ENCODE data around the gene LRCH1. TPM values are rescaled to one million over a fixed set of nuclear protein-coding genes. Genes with fewer than 3 reads are reported as not detected.

LRCH1 gene
- total RNA-seq, 1 experiment from 2014 or later, result 2.9 TPM

GRCh38 chr13:46535825-46536224 is 17.1 kb upstream of the LRCH1 start:
- no peak for DNase-seq (ENCODE audit: low read depth)

- DNase-seq (ENCODE audit: low read depth), result no peak
These were observed 16.6 kb upstream of the LRCH1 start for GRCh38 chr13:46536341-46536740.

GRCh38 chr13:46539231-46539630 is 13.7 kb upstream of the LRCH1 start:
- no peak for DNase-seq (ENCODE audit: low read depth)

- no peak for DNase-seq (ENCODE audit: low read depth)
These were observed 11.8 kb upstream of the LRCH1 start for GRCh38 chr13:46541210-46541609.

- no peak for DNase-seq (ENCODE audit: low read depth)
These were observed 10.1 kb upstream of the LRCH1 start for GRCh38 chr13:46542833-46543232.

- DNase-seq (ENCODE audit: low read depth), result no peak
These were observed 9.7 kb upstream of the LRCH1 start for GRCh38 chr13:46543287-46543686.

- no peak for DNase-seq (ENCODE audit: low read depth)
These were observed 8.8 kb upstream of the LRCH1 start for GRCh38 chr13:46544208-46544607.

GRCh38 chr13:46544811-46545210 is 8.2 kb upstream of the LRCH1 start:
- no peak for DNase-seq (ENCODE audit: low read depth)

GRCh38 chr13:46546084-46546768 is 6.7 kb upstream of the LRCH1 start:
- no peak for DNase-seq (ENCODE audit: low read depth)

GRCh38 chr13:46550822-46551221 is 2.1 kb upstream of the LRCH1 start:
- DNase-seq (ENCODE audit: low read depth), result no peak

GRCh38 chr13:46551410-46552302 is 1.3 kb upstream of the LRCH1 start:
- DNase-seq (ENCODE audit: low read depth), result peak; percentile 70

- no peak for DNase-seq (ENCODE audit: low read depth)
These were observed 677 bp upstream of the LRCH1 start for GRCh38 chr13:46552303-46552682.

- DNase-seq (ENCODE audit: low read depth), result no peak
These were observed 533 bp downstream of the LRCH1 start for GRCh38 chr13:46553521-46553885.

GRCh38 chr13:46553886-46554858 is 1.2 kb downstream of the LRCH1 start:
- DNase-seq (ENCODE audit: low read depth), result peak; percentile 86

- no peak for DNase-seq (ENCODE audit: low read depth)
These were observed 2.0 kb downstream of the LRCH1 start for GRCh38 chr13:46554951-46555350.

- no peak for DNase-seq (ENCODE audit: low read depth)
These were observed 2.9 kb downstream of the LRCH1 start for GRCh38 chr13:46555722-46556417.

GRCh38 chr13:46556418-46556779 is 3.4 kb downstream of the LRCH1 start:
- no peak for DNase-seq (ENCODE audit: low read depth)

GRCh38 chr13:46559272-46559805 is 6.4 kb downstream of the LRCH1 start:
- no peak for DNase-seq (ENCODE audit: low read depth)

- DNase-seq (ENCODE audit: low read depth), result no peak
These were observed 7.8 kb downstream of the LRCH1 start for GRCh38 chr13:46560778-46561177.

GRCh38 chr13:46561286-46561685 is 8.3 kb downstream of the LRCH1 start:
- no peak for DNase-seq (ENCODE audit: low read depth)

- DNase-seq (ENCODE audit: low read depth), result no peak
These were observed 8.7 kb downstream of the LRCH1 start for GRCh38 chr13:46561691-46562090.

All from Daoy (cell line).